A549 (cell line): ENCODE results near the gene MFSD2B.

Source experiments
- CTCF ChIP-seq: fragments of >200 bp; sonication (Bioruptor Twin); formaldehyde crosslinking; IDR thresholded peaks from 3 replicates; pipeline ENCODE4 v1.5.1; 2016
- ESRRA ChIP-seq: fragments of 150-350 bp; IDR thresholded peaks from 2 replicates; pipeline ENCODE4 v1.6.1; 2014; ENCODE audit warnings: mild to moderate bottlenecking, low read length, borderline replicate concordance
- FOSL2 ChIP-seq, 2 experiments: fragments of 450-650 bp in 1 of 2; fragments of >200 bp in 1 of 2; sonication (Bioruptor Twin) in 1 of 2; formaldehyde crosslinking; IDR thresholded peaks; 2 replicates each; pipeline versions ENCODE4 v1.5.0 to v1.6.1; 2016 to 2020; ENCODE audit warnings: mild to moderate bottlenecking in 1 of 2, moderate library complexity in 1 of 2
- HDAC2 ChIP-seq: fragments of 200-600 bp; sonication (generic); IDR thresholded peaks from 2 replicates; pipeline ENCODE4 v1.6.1; 2016
- PBX3 ChIP-seq: IDR thresholded peaks from 2 replicates; pipeline ENCODE4 v1.6.1; 2012
- PHF8 ChIP-seq: fragments of 200-600 bp; sonication (generic); IDR thresholded peaks from 2 replicates; pipeline ENCODE4 v1.6.1; 2016; ENCODE audit warnings: low read depth, mild to moderate bottlenecking, antibody characterized with exemption, moderate library complexity, borderline replicate concordance
- POLR2A ChIP-seq: IDR thresholded peaks from 2 replicates; pipeline ENCODE4 v1.6.1; 2012; ENCODE audit warnings: mild to moderate bottlenecking, low read length
- RCOR1 ChIP-seq: fragments of 150-350 bp; IDR thresholded peaks from 2 replicates; pipeline ENCODE4 v1.6.1; 2014; ENCODE audit warnings: antibody characterized with exemption, low read length, low read depth

GRCh38 chr2:24040511-24040910 is 30.6 kb downstream of the MFSD2B start:
- TF ChIP-seq CTCF = no peak
- TF ChIP-seq RCOR1 = no peak
- TF ChIP-seq POLR2A = no peak
- TF ChIP-seq FOSL2 (IDR thresholded peaks at IDR 0.05) = no peak
- no peak for TF ChIP-seq FOSL2 (CRISPR knock-in tag; IDR thresholded peaks at IDR 0.05)
- no peak for TF ChIP-seq PHF8
- no peak for TF ChIP-seq ESRRA
- no peak for TF ChIP-seq HDAC2
- no peak for TF ChIP-seq PBX3
